GM18511 (cell line): ENCODE results near the gene APBA2.
A peak's percentile ranks its signal among the peaks of the same experiment; 100 is the strongest.
"Not testable (repeated sequence)": the region's sequence is repeated elsewhere in the genome, so short reads cannot be mapped to it uniquely, and the experiment has no call there.

Source experiments
- ATAC-seq: cut with Tn5 transposase; IDR thresholded peaks from one replicate; pipeline ENCODE4 v1.9.1; 2021; ENCODE audit warnings: mild to moderate bottlenecking, moderate library complexity; ENCODE audit not compliant: unreplicated experiment

Gene APBA2

DNA sequence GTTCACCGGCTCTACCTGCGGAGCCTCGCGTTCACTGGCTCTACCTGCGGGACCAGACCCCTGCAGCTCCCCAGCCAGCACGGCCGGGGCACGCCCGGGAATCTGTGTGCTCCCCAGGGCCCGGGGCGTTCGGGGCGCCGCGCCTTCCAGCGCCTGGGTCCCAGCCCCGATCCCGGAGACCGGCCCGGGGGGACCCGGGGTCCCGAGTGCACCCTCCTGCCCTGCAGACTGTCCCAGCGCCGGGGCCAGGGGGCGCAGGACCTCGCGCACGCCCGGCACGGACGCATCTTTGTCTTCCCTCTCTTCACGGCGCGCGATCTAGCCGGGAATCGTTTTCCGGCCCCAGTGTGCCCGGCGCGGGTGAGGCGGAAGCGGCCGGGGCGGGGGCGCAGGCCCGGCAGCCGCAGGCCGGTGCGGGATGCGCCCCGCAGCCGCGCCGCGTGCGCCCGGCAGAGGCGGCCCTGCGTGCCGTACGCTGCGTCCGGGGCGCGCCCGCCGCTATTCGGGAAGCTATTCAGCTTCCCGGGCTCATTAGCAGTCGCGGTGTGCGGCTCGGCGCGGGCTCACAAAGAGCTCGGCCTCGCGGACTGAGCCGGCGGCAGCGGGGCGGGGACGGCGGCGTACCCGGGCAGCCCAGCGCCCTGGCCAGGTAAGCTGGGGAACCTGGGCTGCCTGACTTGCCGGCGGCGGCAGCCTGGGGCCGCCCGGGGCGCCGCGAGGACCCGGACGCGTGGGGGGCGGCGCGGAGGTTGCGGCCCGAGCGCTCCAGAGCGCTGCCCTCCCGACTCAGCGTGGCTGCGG lies at the start of gene APBA2:
APBA2 (plus strand) TSS at position 345 of the 801 bp plus-strand sequence. CDS start 167,911 bp downstream, outside the sequence.
- ATAC-seq: no peak

DNA sequence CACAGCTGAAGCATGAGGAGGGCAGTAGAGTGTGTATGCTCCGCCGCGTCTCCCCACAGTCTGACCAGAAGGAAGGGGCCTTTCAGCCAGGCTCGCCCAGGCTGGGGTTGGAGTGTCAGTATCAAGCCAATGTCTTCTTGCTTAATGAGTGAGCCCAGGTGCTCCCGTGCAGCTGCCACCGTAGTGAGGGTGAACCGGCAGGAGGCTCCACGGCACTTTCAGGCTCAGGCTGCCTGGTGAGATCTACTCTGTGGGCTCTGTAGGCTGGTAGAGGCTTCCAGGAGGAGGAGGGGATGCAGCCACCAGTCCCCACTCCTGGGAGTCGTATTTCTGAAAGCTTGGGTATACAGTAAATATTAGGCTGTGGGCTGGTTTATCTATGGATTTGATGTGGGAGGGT lies 45.5 kb upstream of the APBA2 start:
- ATAC-seq: not testable (repeated sequence)

GRCh38 chr15:28842210-28842609 lies 43.6 kb upstream of the APBA2 start:
- ATAC-seq: not testable (repeated sequence)

DNA sequence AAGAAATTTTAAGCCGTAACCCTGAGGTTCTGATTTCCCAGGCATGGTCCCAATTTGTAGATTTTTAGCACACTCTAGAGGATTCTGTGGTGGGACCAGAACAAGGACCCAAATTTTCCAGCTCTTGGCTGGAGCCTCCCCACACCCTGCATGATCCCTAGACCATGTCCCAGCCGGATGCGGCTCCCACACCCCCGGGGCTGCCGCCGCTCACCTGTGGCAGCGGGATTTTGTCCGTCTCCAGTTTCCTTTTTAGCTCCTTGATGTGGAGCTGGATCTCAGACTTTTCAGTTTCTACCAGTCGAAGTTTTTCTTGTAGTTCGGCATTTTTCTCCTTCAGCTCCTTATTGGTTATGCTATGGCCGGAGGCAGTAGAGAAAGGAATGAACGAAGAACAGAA lies 42.3 kb upstream of the APBA2 start:
- not testable (repeated sequence) for ATAC-seq

GRCh38 chr15:28844147-28844546 lies 41.6 kb upstream of the APBA2 start:
- not testable (repeated sequence) for ATAC-seq

DNA sequence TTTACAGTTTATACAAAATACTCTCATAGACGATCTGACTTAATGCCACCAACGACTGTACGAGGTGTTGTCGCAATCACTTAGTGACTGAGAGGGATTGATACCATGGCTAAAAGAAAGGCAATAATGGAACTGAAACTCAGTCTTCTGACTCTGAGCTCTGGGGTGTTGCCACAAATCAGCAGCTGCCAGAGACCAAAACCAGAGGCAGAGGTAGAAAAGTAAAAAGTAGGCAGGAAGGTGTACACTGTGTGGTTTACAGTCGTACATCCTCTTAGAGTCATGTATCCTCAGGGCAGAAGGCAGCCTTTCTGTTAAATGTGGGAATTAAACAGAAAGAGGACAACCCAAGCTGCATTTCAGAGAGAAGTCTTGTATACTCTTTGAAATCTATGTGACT lies 38.5 kb upstream of the APBA2 start:
- ATAC-seq: peak; percentile 98

GRCh38 chr15:28847959-28848358 lies 37.8 kb upstream of the APBA2 start:
- not testable (repeated sequence) for ATAC-seq

DNA sequence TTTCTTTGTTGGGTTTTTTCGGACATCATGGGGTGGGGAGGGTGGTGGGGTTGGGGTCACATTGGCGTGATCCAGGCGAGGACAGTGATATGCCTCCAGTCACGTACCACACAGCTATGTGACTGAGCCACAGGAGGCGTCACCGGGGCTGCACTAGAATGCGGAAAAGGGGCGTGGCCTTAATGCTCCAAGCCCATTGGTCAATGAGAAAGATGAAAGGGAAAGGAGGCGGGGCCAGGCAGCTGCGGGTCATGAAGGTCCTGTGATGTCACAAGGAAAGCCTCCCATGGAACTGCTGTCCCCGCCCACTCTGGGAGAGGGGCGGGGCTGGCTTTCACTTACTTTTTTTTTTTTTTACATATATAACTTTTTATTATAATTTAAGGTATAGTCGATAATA lies 37.3 kb upstream of the APBA2 start, which contains the start of gene GOLGA6L7:
GOLGA6L7 (minus strand) TSS at position 124 of the 400 bp plus-strand sequence; CDS start at position 29, 95 bp downstream.
- ATAC-seq: not testable (repeated sequence)

GRCh38 chr15:28849271-28849670 lies 36.5 kb upstream of the APBA2 start:
- ATAC-seq: not testable (repeated sequence)

DNA sequence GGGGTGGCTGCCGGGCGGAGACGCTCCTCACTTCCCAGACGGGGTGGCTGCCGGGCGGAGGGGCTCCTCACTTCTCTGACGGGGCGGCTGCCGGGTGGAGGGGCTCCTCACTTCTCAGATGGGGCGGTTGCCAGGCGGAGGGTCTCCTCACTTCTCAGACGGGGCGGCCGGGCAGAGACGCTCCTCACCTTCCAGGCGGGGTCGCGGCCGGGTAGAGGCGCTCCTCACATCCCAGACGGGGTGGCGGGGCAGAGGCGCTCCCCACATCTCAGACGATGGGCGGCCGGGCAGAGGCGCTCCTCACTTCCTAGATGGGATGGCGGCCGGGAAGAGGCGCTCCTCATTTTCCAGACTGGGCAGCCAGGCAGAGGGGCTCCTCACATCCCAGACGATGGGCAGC lies 36.0 kb upstream of the APBA2 start:
- ATAC-seq: not testable (repeated sequence)

GRCh38 chr15:28853654-28854053 lies 32.1 kb upstream of the APBA2 start:
- ATAC-seq: not testable (repeated sequence)

- ATAC-seq: not testable (repeated sequence)
Observed at GRCh38 chr15:28854578-28854977, 31.2 kb upstream of the APBA2 start.

GRCh38 chr15:28861031-28861534 lies 24.7 kb upstream of the APBA2 start:
- no peak for ATAC-seq

GRCh38 chr15:28861589-28862293 lies 24.0 kb upstream of the APBA2 start:
- not testable (repeated sequence) for ATAC-seq

DNA sequence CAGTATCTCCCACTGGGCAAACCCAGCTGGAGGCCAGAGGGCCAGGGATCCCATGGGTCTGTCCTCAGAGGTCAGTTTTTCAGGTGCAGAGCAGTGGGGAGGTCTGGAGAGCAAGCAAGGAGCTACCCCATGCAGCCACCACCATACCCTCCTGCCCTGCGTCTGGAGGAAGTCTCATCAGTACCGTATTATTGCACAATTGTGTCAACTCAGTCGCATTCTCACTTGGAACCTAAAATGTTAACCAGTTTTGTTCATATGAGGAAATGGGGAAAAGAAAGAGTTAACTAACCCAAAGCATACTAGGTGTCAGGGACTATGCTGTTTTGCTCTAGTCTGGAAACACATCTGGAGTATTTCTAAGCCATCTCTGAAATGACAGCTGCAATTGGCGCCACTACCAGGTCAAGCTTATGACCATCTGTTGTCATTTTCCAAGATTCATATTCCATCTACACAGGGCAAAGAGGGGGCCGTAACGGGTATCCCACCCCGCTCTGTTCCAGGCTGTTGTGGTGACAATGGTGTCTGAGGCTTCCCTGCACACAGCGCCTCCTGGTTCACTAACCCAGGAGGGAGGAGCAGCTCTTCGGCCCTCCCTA lies 16.9 kb upstream of the APBA2 start:
- ATAC-seq: no peak

DNA sequence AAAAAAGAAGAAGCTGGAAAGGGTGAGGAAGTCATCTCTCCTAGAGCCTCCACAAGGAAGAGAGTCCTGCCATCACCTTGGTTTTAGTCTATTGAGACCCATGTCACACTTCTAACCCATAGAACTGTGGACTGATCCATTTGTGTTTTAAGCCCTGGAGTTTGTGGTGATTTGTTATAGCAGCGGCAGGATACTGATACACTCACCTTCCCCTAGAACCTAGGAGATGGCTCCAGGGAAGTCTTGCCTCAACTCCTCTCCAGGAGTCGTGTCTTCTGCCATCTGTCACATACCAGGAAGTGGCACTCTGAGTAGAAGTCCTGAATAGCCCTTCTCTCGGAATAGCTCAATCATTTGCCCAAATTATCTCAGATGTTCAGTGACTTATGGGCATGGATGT lies 14.6 kb upstream of the APBA2 start:
- no peak for ATAC-seq

DNA sequence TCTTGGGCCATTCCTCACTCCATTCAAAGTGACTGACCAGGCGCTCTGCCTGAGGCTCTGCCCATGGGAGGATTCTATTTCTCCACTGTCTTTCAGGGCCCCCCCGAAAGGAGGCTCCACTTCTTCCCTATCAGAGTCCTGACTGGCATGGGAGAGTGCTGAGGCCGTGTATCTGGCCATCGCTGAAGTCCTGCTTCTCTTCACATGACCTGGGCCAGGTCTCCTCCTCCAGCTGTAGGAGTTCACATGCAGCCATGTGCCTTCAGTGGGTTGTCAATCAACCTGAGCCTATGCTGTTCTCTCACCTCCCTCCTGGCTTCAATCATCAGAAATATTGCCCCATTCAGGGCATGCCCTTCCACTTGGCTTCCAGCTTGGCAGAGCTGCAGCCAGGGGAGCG lies 12.8 kb upstream of the APBA2 start:
- ATAC-seq: no peak

- no peak for ATAC-seq
Observed at GRCh38 chr15:28873585-28874190, 12.1 kb upstream of the APBA2 start.

DNA sequence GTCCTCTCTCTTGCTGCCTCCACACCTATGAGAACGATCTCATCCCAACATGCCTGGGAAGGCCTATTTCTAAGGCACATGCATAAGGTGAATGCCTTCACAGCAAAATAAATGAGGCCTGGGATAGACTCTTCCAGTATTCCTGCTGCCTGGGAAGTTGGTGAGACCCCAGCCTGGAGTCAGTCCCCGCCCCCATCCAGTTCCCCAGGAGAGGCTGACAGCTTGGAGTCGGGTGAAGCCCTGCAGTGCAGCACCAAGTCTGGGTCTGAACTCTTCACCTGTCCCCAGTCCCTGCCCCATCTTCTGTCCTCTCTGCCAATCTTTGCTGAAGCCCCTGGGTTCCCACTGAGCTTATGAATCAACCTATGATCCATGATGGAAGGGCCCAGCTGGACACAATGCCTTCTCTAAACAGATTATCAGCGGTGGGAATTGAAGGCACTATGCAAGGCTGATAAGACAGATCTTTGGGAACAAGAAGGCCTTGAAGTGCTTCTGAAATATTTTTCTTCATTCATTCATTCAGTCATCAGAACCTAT lies 10.2 kb upstream of the APBA2 start:
- ATAC-seq: no peak

DNA sequence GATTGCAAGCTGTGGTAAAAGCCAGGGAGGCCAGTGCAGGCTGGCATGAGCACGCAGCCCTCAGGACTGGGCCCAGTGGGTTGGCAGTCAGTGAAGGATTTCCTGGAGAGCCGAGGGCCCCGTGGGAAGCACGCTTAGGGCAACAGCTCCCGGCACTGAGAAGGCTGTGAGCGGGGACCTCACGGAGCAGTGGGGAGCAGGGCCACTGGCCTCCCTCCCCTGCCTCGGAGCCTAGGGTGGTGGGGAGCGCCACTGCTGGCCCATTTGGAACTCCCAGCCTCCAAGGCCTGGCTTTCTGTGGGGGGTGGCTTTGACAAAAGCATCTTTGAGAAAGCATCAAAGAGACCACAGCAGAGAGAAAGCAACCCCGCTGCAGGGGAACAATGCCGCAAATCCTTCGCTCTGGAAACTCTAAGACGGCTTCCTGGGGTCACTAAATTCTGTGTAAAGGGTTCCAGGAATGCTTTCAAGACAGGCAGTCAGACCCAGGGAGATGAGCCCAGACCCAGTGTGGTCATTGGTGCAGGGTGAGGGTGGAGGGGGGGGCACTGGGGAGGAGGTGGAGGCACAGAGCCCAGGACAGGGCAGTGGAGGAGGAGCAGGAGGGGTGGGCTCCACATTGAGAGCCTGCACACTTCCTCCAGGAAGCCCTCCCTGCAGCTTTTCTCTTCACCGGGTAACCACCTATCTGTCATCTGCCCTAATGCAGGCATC lies 9.5 kb upstream of the APBA2 start:
- ATAC-seq: no peak
